A673 (cell line): ENCODE measurements around the gene MYL11.

Experiments
- EZH2 ChIP-seq: fragments of 200-600 bp; sonication (generic); IDR thresholded peaks from 2 replicates; pipeline ENCODE4 v1.6.1; 2017; ENCODE audit warnings: borderline replicate concordance, low read depth, mild to moderate bottlenecking, mixed read lengths, antibody characterized with exemption, low read length; ENCODE audit not compliant: poor library complexity, severe bottlenecking
- TF ChIP-seq, protein P1 (sequence below): fragments of 300-800, 200-600 bp; sonication (generic); conservative IDR thresholded peaks from 2 replicates; pipeline ENCODE4 v1.5.1; 2017; ENCODE audit warnings: low read depth, mild to moderate bottlenecking, antibody characterized with exemption, low read length, moderate library complexity, mixed read lengths

DNA sequence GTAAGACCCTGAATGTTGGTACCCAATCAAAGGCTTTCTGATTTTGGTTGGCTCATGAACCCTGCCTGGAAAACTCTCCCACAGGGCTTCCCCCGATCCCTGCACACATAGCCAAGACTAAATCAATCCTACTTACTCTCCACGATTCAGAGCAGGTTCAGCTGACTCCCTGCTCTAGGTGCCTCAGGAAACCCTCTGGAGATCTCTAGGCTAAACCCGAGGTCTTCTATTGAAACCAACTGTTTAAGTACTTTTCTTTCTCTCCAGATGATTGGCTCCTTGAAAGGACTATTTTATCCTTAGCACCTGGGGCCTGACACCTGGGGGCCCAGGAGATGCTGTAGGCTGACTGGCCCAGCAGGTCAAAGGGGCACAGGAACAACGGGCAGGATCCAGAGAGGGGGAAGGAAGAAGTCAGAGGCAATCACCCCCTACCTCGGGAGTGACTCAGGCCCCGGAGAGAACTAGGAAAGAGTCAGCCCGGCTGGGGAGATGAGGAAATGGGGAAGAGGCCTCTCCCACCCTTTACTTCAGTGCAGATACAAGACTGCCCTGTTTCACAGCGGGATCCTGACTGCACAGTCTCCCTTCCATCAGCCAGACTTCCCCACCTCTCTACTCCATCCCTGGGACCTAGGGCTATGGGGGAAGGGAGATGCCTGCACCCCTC, 6.3 kb upstream of the MYL11 start:
- TF ChIP-seq, protein P1, sequence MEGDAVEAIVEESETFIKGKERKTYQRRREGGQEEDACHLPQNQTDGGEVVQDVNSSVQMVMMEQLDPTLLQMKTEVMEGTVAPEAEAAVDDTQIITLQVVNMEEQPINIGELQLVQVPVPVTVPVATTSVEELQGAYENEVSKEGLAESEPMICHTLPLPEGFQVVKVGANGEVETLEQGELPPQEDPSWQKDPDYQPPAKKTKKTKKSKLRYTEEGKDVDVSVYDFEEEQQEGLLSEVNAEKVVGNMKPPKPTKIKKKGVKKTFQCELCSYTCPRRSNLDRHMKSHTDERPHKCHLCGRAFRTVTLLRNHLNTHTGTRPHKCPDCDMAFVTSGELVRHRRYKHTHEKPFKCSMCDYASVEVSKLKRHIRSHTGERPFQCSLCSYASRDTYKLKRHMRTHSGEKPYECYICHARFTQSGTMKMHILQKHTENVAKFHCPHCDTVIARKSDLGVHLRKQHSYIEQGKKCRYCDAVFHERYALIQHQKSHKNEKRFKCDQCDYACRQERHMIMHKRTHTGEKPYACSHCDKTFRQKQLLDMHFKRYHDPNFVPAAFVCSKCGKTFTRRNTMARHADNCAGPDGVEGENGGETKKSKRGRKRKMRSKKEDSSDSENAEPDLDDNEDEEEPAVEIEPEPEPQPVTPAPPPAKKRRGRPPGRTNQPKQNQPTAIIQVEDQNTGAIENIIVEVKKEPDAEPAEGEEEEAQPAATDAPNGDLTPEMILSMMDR = no peak
- TF ChIP-seq EZH2 = no peak
